Panc1 (cell line): ENCODE measurements around the gene DLG4. TPM values are rescaled to one million over a fixed set of nuclear protein-coding genes. Genes with fewer than 3 reads are reported as not detected.

Experiments used
- ATAC-seq: fragments of 200-7000 bp; cut with Tn5 transposase; 2 replicates; pipeline ENCODE4 v1.9.1; 2020; ENCODE audit warnings: mild to moderate bottlenecking, moderate library complexity
- BruUV-seq: library from RNA; stranded (reverse); fragments of 400-500 nt; replicated peaks from 2 replicates; lab custom pipeline; 2021; lab: Mats Ljungman, UMichigan
- CTCF ChIA-PET: fragments of 300-600 bp; sonication (Branson Sonifier 250); formaldehyde crosslinking; loops from one replicate; lab custom pipeline; 2022; ENCODE audit warnings: antibody characterized with exemption; lab: Charles Lee
- POLR2A ChIA-PET: fragments of 300-600 bp; sonication (Branson Sonifier 250); formaldehyde crosslinking; loops from one replicate; lab custom pipeline; 2022; ENCODE audit warnings: antibody characterized with exemption; lab: Charles Lee
- DNase-seq: peaks from one replicate; pipeline ENCODE4 v3.0.0-alpha.2; 2010; ENCODE audit warnings: low read depth, low spot score
- H3K27ac ChIP-seq: 2 replicates; pipeline ENCODE4 v1.5.1; 2011; ENCODE audit warnings: mild to moderate bottlenecking, low read length, inconsistent platforms
- H3K27me3 ChIP-seq: fragments of 200-500 bp; sonication (Bioruptor generic); 2 replicates; pipeline ENCODE4 v1.6.0; 2014; ENCODE audit warnings: low read length, inconsistent platforms; ENCODE audit not compliant: control insufficient read depth, insufficient read depth
- H3K36me3 ChIP-seq: fragments of 200-500 bp; sonication (Bioruptor generic); 2 replicates; pipeline ENCODE4 v1.5.1; 2014; ENCODE audit warnings: inconsistent platforms, mild to moderate bottlenecking, low read length, moderate library complexity; ENCODE audit not compliant: control insufficient read depth, insufficient read depth
- H3K4me1 ChIP-seq: 2 replicates; pipeline ENCODE4 v1.5.1; 2011; ENCODE audit warnings: inconsistent platforms, mild to moderate bottlenecking, low read length, moderate library complexity; ENCODE audit not compliant: control insufficient read depth, insufficient read depth
- H3K4me3 ChIP-seq, 2 experiments: 2 replicates each; pipeline ENCODE4 v1.5.1; 2011 to 2012; ENCODE audit warnings: low read depth in 2 of 2, low read length in 2 of 2, mild to moderate bottlenecking in 2 of 2, inconsistent platforms in 1 of 2, moderate library complexity in 1 of 2
- H3K9me3 ChIP-seq: fragments of 200-500 bp; sonication (Bioruptor generic); 2 replicates; pipeline ENCODE4 v1.5.1; 2014; ENCODE audit warnings: low read depth, mild to moderate bottlenecking, inconsistent platforms, low read length, moderate library complexity; ENCODE audit not compliant: control insufficient read depth, insufficient read depth
- CTCF ChIP-seq: fragments of 450-650 bp; IDR thresholded peaks from 2 replicates; pipeline ENCODE4 v1.5.1; 2017; ENCODE audit warnings: mild to moderate bottlenecking
- POLR2AphosphoS5 ChIP-seq: IDR thresholded peaks from 2 replicates; pipeline ENCODE4 v1.6.1; 2012; ENCODE audit warnings: mild to moderate bottlenecking, low read depth, low read length, moderate library complexity
- REST ChIP-seq, 2 experiments: IDR thresholded peaks; 2 replicates each; pipeline ENCODE4 v1.6.1; 2011 to 2012; ENCODE audit warnings: low read depth in 2 of 2, control low read depth in 1 of 2, low read length in 1 of 2, mild to moderate bottlenecking in 1 of 2, moderate library complexity in 1 of 2; ENCODE audit not compliant: insufficient read depth in 1 of 2
- SIN3A ChIP-seq: IDR thresholded peaks from 2 replicates; pipeline ENCODE4 v1.6.1; 2012; ENCODE audit warnings: low read depth, mild to moderate bottlenecking, low read length, moderate library complexity, borderline replicate concordance; ENCODE audit not compliant: insufficient read depth
- TCF7L2 ChIP-seq: IDR thresholded peaks from 2 replicates; pipeline ENCODE4 v1.6.1; 2011; ENCODE audit warnings: mild to moderate bottlenecking, low read depth, low read length, inconsistent platforms
- in situ Hi-C: cut with HindIII; loops from 2 replicates; pipeline ENCODE4 v1.10.0; 2016; ENCODE audit warnings: low sequenced_read_pairs, low pct_unique_long_range_greater_than_20kb
- intact Hi-C: fragments of 100-400 bp; cut with micrococcal nuclease; formaldehyde crosslinking; loops from one replicate; pipeline ENCODE4 v1.10.0; 2022; ENCODE audit not compliant: unreplicated experiment
- total RNA-seq: library from RNA; stranded (reverse); gene quantifications from one replicate; pipeline ENCODE4 v1.2.1, GENCODE V29; 2021; ENCODE audit not compliant: unreplicated experiment

DLG4 gene
- total RNA-seq, 1 experiment from 2014 or later = 32.4 TPM

- ChIA-PET POLR2A (no interaction called here), CTCF (no interaction called here)
- no peaks in the 10 kb centered on the region for H3K9me3 ChIP-seq
- no peak overlapping the region for H3K4me3 ChIP-seq
- no peaks in the 10 kb centered on the region for H3K27me3 ChIP-seq
- in situ Hi-C loops = no loop called here
- no peak for ATAC-seq
- H3K36me3 ChIP-seq = no peaks in the 10 kb centered on the region
- intact Hi-C loops = no loop called here
- no TSS peak for BruUV-seq
- H3K27ac ChIP-seq = no peak overlapping the region
- TF ChIP-seq TCF7L2 (no peak), SIN3A (no peak), POLR2AphosphoS5 (no peak), REST (IDR thresholded peaks at IDR 0.05; ENCODE audit: insufficient read depth in 1 of 2, low read depth in 2 of 2, low read length in 1 of 2) (no peak), CTCF (no peak)
- H3K4me1 ChIP-seq = no peaks in the 10 kb centered on the region
- DNase-seq = no peak
Observed at GRCh38 chr17:7192271-7192937, 27.2 kb downstream of the DLG4 start.

- CTCF ChIA-PET = no interaction called here
- Histone ChIP-seq H3K4me1 (no peaks in the 10 kb centered on the region), H3K9me3 (no peaks in the 10 kb centered on the region), H3K27me3 (no peaks in the 10 kb centered on the region), H3K4me3 (no peak overlapping the region), H3K27ac (no peak overlapping the region), H3K36me3 (no peaks in the 10 kb centered on the region)
- ATAC-seq (peak; percentile 86), DNase-seq (no peak)
- POLR2A ChIA-PET = no interaction called here
- intact Hi-C loops (no loop called here), in situ Hi-C loops (no loop called here)
- TF ChIP-seq POLR2AphosphoS5 (no peak), REST (IDR thresholded peaks at IDR 0.05; ENCODE audit: insufficient read depth in 1 of 2, low read depth in 2 of 2, low read length in 1 of 2) (peak; percentile 70; a peak in 3 of 4 replicates)
- no TSS peak for BruUV-seq
Observed at GRCh38 chr17:7191571-7192270, 27.9 kb downstream of the DLG4 start.
